Measurements from ENCODE around the gene HOXC6. TPM values are rescaled to one million over a fixed set of nuclear protein-coding genes. Genes with fewer than 3 reads are reported as not detected.

HOXC6 gene
- total RNA-seq, 4 donors from 2014 or later: 3.6 to 17.3 (median 7.2) TPM

DNA sequence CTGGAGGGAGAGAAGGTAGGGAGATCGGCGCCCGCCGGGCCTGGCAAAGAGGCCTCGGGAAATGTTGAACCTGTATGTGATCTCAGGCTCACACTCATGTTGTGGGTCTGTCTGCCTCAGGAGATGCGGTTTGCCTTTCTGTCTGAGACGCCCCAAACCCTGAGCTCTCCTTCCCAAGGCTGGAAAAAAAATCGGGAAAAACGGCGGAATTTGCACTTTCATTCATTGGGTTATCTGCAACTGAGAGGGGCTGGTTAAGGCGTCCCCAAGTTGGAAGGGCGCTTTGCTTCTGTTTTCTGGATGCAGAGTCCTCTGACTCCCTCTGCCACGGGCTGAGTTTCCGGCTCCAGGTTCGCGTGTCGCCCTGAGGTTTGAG lies 33.2 kb upstream of the HOXC6 start:
- H3K4me3 ChIP-seq: peak overlapping the region; percentile 38 to 59 (median 55)
- H3K4me1 ChIP-seq: peaks cover 0 to 63% (median 16%) of the 10 kb centered on the region in 4 donors
- peak overlapping the region; percentile 80 to 99 (median 92) for H3K27ac ChIP-seq
- H3K9me3 ChIP-seq: no peaks in the 10 kb centered on the region
- H3K27me3 ChIP-seq: peaks cover 0 to 94% of the 10 kb centered on the region in 2 donors
- TF ChIP-seq, protein P1, sequence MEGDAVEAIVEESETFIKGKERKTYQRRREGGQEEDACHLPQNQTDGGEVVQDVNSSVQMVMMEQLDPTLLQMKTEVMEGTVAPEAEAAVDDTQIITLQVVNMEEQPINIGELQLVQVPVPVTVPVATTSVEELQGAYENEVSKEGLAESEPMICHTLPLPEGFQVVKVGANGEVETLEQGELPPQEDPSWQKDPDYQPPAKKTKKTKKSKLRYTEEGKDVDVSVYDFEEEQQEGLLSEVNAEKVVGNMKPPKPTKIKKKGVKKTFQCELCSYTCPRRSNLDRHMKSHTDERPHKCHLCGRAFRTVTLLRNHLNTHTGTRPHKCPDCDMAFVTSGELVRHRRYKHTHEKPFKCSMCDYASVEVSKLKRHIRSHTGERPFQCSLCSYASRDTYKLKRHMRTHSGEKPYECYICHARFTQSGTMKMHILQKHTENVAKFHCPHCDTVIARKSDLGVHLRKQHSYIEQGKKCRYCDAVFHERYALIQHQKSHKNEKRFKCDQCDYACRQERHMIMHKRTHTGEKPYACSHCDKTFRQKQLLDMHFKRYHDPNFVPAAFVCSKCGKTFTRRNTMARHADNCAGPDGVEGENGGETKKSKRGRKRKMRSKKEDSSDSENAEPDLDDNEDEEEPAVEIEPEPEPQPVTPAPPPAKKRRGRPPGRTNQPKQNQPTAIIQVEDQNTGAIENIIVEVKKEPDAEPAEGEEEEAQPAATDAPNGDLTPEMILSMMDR (IDR thresholded peaks at IDR 0.05): no peak
- TF ChIP-seq POLR2A (IDR thresholded peaks at IDR 0.05) (no peak), EP300 (IDR thresholded peaks at IDR 0.05) (no peak)
- H3K36me3 ChIP-seq: no peaks in the 10 kb centered on the region
- WGBS, 2 donors: 7% methylated on average over 17 of the region's 17 CpGs
- no peak for DNase-seq (ENCODE audit: low spot score in 2 of 2)

- Histone ChIP-seq H3K27me3 (peaks cover 0 to 94% of the 10 kb centered on the region in 2 donors), H3K4me1 (peaks cover 0 to 67% (median 18%) of the 10 kb centered on the region in 4 donors), H3K36me3 (no peaks in the 10 kb centered on the region), H3K27ac (peak overlapping the region; percentile 80 to 99 (median 92)), H3K4me3 (peak overlapping the region; percentile 38 to 59 (median 55)), H3K9me3 (no peaks in the 10 kb centered on the region)
- 2 to 5% methylated on average over 32 to 48 of the region's 48 CpGs for WGBS, 2 donors
- TF ChIP-seq, protein P1 (IDR thresholded peaks at IDR 0.05): no peak
- TF ChIP-seq EP300 (IDR thresholded peaks at IDR 0.05) (peak in 1 of 2 donors; percentile 94), POLR2A (IDR thresholded peaks at IDR 0.05) (peak in 1 of 2 donors; percentile 78)
- no peak for DNase-seq (ENCODE audit: low spot score in 2 of 2)
Measured at GRCh38 chr12:53995378-53996239, 32.6 kb upstream of the HOXC6 start.

GRCh38 chr12:53996240-53997203 lies 31.7 kb upstream of the HOXC6 start:
- TF ChIP-seq, protein P1 (IDR thresholded peaks at IDR 0.05): peak in 1 of 5 experiments; percentile 9
- TF ChIP-seq POLR2A (IDR thresholded peaks at IDR 0.05): no peak
- no peak for DNase-seq (ENCODE audit: low spot score in 2 of 2)
- H3K36me3 ChIP-seq: no peaks in the 10 kb centered on the region
- H3K4me1 ChIP-seq: peaks cover 0 to 72% (median 18%) of the 10 kb centered on the region in 4 donors
- 34 to 39% methylated on average over 29 of the region's 29 CpGs for WGBS, 2 donors
- no peaks in the 10 kb centered on the region for H3K9me3 ChIP-seq
- peak overlapping the region; percentile 80 to 99 (median 92) for H3K27ac ChIP-seq
- H3K27me3 ChIP-seq: peaks cover 0 to 87% of the 10 kb centered on the region in 2 donors
- peak overlapping the region; percentile 38 to 59 (median 55) for H3K4me3 ChIP-seq

- Histone ChIP-seq H3K27me3 (peaks cover 0 to 77% of the 10 kb centered on the region in 2 donors), H3K4me1 (peaks cover 0 to 81% (median 18%) of the 10 kb centered on the region in 4 donors), H3K4me3 (peak overlapping the region; percentile 1 to 59 (median 55)), H3K27ac (peak overlapping the region; percentile 80 to 99 (median 92)), H3K9me3 (no peaks in the 10 kb centered on the region), H3K36me3 (no peaks in the 10 kb centered on the region)
- 18 to 19% methylated on average over 35 of the region's 35 CpGs for WGBS, 2 donors
- no peak for DNase-seq (ENCODE audit: low spot score in 2 of 2)
- TF ChIP-seq, protein P1 (IDR thresholded peaks at IDR 0.05): no peak
- TF ChIP-seq EP300 (IDR thresholded peaks at IDR 0.05): peak in 1 of 2 donors; percentile 42
Measured at GRCh38 chr12:53997204-53998109, 30.8 kb upstream of the HOXC6 start.

All from tibial nerve (tissue), 4 donors.